ENCODE data around the gene ELP2.
"Not testable (repeated sequence)": the region's sequence is repeated elsewhere in the genome, so short reads cannot be mapped to it uniquely, and the experiment has no call there.

The ELP2 gene

DNA sequence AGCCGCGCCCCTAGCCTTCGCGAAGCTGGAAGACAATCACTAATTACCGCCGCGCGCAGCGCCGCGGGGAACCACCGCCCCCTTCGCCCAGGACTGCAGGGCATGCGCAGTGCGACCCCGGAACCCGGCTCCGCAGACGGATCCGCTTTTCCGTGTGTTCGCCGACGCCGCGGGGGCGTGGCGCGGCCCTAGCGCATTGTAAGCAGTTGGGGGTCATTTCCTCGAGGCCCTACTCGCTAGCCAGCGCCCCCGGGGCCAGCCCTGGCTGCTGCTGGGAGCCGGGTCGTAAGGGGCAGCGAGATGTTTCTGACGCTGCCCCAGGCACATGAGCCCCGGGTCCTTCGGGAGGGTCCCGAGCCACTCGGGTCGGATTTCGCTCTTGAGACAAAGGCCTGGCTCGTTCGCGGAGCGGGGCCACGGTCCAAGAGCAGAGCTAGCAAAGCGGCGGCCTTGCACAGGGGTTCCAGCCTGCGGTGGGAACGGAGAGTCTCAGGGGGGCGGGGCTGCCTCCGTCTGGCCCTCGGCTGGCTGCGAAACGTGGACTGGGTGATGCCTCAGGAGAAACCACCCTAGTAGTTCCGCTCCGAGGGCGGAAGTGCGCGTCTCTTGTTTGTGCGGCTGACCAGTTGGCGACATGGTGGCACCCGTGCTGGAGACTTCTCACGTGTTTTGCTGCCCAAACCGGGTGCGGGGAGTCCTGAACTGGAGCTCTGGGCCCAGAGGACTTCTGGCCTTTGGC, at the start of gene ELP2, which contains the start of gene SLC39A6:
TSS of gene ELP2 (plus strand) at position 600 of the 739 bp plus-strand sequence. CDS start at position 635, 35 bp downstream.
TSS of gene SLC39A6 (minus strand) at position 41 of the 739 bp plus-strand sequence. CDS start 2,333 bp downstream, outside the sequence.
- peak; percentile 96 for DNase-seq (ENCODE audit: low spot score)

DNA sequence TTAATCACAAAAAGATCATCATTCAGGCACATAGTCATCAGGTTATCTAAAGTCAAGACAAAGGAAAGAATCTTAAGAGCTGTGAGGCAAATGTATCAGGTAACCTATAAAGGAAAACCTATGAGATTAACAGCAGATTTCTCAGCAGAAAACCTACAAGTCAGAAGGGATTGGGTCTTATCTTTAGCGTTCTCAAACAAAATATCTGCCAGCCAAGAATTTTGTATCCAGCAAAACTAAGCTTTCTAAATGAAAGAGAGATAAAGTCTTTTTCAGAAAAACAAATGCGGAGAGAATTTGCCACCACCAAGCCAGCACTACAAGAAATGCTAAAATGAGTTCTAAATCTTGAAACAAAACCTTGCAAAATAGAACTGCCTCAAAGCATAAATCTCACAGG, 48.6 kb upstream of the ELP2 start:
- DNase-seq (ENCODE audit: low spot score): not testable (repeated sequence)

DNA sequence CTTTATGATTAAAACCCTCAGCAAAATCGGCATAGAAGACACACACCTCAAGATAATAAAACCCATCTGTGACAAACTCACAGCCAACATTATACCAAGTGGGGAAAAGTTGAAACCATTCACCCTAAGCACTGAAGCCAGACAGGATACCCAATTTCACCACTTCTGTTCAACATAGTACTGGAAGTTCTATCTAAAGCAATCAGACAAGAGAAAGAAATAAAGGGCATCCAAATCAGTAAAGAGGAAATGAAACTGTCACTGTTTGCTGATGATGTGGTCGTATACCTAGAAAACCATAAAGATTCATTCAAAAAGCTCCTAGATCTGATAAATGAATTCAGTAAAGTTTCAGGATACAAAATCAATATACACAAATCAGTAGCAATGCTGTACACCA, 46.0 kb upstream of the ELP2 start:
- no peak for DNase-seq (ENCODE audit: low spot score)

DNA sequence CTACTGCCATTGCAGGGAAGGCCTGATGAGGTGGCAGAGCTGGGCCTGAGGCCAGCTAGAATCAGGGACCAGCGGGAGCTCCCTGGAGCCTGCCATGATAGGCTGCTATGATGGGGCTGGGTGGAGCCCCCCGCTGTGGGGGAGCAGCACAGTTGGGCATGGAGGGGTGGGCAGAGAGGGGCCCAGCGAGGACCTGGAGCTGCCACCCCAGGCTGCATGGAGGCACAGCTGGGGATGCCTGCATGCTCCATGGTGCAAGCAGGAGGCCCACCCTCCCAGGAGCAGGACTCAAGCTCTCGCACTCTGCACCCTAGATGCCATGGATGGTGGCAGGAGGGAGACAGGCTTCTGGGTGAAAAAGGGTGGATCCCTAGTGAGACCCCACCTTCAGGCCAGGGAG, 44.5 kb upstream of the ELP2 start:
- no peak for DNase-seq (ENCODE audit: low spot score)

DNA sequence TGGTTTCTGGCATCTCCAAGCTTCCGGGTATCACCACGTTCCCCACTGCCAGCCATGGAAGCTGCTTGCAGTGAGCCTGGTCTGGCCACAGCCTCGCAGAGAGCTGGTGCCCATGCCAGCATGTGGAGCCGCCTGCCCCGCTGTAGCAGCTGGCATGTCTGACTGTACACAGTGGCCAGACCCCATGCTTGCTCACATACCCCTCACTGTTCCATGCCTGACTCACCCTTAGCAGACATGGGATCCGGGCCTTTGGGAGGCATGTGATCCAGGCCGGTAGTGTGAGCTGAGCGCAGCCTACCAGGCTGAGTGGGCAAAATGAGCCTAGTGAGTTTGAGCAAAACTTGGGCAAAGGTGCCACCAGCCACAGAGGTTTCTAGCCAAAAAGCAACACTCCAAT, 43.5 kb upstream of the ELP2 start:
- no peak for DNase-seq (ENCODE audit: low spot score)

DNA sequence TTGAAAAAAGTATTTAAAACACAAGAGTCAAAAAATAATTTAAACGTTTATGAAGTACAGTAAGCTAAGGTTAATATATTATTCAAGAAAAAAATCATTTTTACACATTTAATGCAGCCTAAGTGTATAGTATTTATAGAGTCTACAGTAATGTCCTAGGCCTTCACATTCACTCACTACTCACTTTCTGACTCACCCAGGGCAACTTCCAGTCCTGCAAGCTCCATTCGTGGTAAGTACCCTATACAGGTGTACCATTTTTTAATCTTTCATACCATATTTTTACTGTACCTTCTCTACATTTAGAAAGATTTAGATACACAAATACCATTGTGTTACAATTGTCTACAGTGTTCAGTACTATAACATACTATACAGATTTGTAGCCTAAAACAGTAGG, 41.4 kb upstream of the ELP2 start:
- DNase-seq (ENCODE audit: low spot score): no peak

- no peak for DNase-seq (ENCODE audit: low spot score)
Observed at GRCh38 chr18:36089001-36089400, 40.7 kb upstream of the ELP2 start.

DNA sequence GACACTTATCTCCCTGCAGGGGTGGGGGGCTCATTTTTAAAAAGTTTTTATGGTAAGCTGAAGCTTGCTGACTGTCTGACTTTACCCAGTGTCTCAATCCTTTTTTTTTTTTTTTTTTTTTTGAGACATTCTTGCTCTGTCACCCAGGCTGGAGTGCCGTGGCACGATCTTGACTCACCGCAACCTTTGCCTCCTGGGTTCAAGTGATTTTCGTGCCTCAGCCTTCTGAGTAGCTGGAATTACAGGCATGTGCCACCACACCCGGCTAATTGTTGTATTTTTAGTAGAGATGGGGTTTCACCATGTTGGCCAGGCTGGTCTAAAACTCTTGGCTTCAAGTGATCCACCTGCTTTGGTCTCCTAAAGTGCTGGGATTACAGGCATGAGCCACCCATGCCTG, 37.6 kb upstream of the ELP2 start:
- not testable (repeated sequence) for DNase-seq (ENCODE audit: low spot score)

DNA sequence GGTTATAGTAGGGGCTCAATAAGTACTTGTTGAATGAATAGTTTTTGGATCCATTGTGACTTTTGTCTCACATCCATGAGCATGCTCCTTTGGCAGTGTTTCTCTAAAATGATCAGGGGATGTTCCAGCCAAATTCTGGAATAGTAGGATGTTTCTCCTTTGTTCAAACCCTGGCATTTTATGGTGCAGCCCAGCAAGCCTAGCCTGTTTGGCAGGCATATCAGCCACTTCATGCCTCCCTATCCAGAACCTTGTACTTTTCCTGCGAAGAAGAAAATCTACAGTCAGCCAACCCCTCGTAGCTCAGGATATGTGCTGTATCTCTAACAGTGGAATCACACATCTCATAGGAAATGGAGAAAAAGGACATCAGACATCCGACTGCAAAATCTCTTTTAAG, 35.3 kb upstream of the ELP2 start:
- DNase-seq (ENCODE audit: low spot score): no peak

GRCh38 chr18:36095936-36096519, 33.7 kb upstream of the ELP2 start:
- DNase-seq (ENCODE audit: low spot score): peak; percentile 69

GRCh38 chr18:36096955-36097354, 32.7 kb upstream of the ELP2 start:
- DNase-seq (ENCODE audit: low spot score): no peak

DNA sequence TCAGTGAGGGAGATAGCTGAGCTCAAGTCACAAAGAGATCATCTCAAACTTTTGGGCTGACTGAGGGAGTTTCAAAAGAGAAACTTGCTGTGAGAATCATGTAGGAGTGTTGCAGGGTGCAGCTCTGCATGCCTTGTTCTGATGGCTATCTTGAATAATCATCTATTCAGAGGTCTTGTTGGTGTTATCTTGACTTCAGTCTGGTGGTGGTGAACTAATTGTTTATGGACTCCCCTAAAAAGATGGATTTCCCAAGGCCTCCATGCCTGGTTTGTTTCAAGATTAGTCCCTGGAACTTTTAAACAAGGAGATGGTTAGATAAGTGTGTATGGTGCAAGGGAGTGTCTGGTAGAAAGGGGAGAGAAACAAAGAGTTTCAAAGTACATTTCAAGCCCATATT, 30.4 kb upstream of the ELP2 start:
- DNase-seq (ENCODE audit: low spot score): no peak

- DNase-seq (ENCODE audit: low spot score): no peak
Observed at GRCh38 chr18:36101943-36102342, 27.8 kb upstream of the ELP2 start.

- no peak for DNase-seq (ENCODE audit: low spot score)
Observed at GRCh38 chr18:36104749-36105148, 24.9 kb upstream of the ELP2 start.

DNA sequence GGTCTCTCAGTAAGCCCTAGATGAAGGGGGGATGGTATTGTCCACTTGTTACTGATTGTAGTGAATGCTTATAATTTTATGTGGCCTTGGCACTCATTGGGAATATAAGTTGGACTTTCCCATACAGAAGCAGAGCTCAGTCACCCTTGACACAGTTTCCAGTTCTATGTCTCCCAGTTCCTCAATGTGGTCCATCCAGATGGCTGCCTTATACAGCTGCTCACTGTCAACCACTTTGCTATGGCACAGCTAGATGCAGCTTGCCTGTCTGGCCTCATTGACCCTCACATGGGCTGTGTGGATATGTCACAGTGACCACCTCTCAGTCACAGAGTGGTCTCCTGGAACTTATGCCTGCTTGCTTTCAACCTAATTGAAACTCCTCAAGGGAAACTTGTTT, 22.2 kb upstream of the ELP2 start:
- no peak for DNase-seq (ENCODE audit: low spot score)

DNA sequence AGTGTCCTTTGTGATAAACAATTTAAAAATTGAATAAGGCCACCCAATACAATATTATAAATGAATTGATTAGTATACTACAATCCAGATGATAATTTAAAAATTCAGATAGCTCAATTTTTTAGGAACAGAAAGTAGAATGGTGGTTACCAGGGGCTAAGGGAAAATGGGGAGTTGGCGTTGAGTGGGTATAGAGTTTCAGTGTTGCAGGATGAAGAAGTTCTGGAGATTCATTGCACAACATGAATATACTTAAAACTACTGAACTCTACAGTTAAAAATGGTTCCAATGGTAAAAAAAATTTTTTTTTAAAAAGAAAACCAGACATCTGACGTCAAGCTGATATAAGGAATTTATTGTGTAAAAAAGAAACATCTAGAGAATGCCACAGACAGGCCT, 21.5 kb upstream of the ELP2 start:
- DNase-seq (ENCODE audit: low spot score): no peak

- DNase-seq (ENCODE audit: low spot score): no peak
Observed at GRCh38 chr18:36108601-36109000, 21.1 kb upstream of the ELP2 start.

GRCh38 chr18:36109737-36110136, 20.0 kb upstream of the ELP2 start:
- no peak for DNase-seq (ENCODE audit: low spot score)

- DNase-seq (ENCODE audit: low spot score): no peak
Observed at GRCh38 chr18:36112302-36112701, 17.4 kb upstream of the ELP2 start.

DNA sequence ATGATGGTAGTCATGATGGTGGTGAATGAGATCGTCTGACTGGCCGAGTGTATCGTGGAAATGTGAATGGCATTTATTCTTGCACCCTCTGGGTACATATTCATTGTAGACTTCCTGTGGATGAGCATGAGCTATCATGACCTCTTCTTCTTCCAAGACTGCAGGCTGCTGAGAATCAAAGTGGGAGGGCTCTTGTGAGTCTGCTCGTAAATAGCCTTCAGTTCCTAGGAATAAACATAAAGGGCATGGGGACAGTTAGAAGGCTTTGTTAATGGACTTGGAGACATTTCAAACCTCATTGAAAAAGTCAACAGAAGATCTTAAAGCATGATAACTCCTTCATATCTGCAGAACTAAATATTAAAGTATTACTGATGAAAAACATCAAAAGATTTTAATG, 15.4 kb upstream of the ELP2 start:
- DNase-seq (ENCODE audit: low spot score): no peak

DNA sequence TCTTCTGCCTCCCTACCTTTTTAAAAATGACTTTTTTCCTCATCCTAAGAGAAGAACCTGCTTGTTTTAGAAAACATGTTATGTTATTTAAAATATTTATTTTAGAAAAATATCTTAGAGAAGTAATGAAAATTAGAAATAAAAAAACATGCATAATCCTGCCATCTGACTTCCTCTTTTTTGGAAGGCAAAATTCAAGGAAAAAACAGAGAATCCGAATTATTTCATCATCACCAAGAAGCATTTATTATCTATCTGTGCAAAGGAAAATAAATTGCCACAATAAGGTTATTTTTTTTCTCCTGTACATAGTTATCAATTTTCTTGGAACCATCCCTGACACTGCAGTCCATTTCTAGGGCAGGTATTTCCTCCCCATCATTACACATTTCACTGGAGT, 15.0 kb upstream of the ELP2 start:
- no peak for DNase-seq (ENCODE audit: low spot score)

DNA sequence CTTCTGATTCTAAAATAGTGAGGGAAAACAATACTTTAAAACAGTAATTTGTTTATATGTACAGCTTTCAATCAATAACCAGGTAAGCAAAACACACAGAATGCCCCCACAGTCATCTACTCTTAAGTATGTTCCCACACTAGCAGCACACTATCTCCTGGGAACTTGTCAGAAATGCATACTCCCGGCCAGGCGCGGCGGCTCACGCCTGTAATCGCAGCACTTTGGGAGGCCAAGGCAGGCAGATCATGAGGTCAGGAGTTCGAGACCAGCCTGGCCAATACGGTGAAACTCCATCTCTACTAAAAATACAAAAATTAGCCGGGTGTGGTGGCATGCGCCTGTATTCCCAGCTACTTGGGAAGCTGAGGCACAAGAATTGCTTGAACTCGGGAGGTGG, 12.9 kb upstream of the ELP2 start:
- DNase-seq (ENCODE audit: low spot score): not testable (repeated sequence)

- no peak for DNase-seq (ENCODE audit: low spot score)
Observed at GRCh38 chr18:36120297-36120696, 9.4 kb upstream of the ELP2 start.

- no peak for DNase-seq (ENCODE audit: low spot score)
Observed at GRCh38 chr18:36124841-36125240, 4.9 kb upstream of the ELP2 start.
